NCI-H146 treated with DMSO at 0.1 percent for 48 hours (cell line): ENCODE results near the gene TTC24.

Experiments
- DNase-seq: peaks from one replicate; lab custom pipeline; 2025; ENCODE audit not compliant: unreplicated experiment; lab: John Stamatoyannopoulos, UW

The TTC24 gene

GRCh38 chr1:156553860-156554485 lies 25.6 kb upstream of the TTC24 start:
- DNase-seq, result no peak

GRCh38 chr1:156554971-156555370 lies 24.6 kb upstream of the TTC24 start:
- DNase-seq, result no peak

- DNase-seq, result no peak
Observed at GRCh38 chr1:156555715-156556114, 23.8 kb upstream of the TTC24 start.

- no peak for DNase-seq
Observed at GRCh38 chr1:156556354-156556753, 23.2 kb upstream of the TTC24 start.

GRCh38 chr1:156559086-156559796 lies 20.3 kb upstream of the TTC24 start:
- DNase-seq, result no peak

- DNase-seq, result no peak
Observed at GRCh38 chr1:156559797-156560385, 19.6 kb upstream of the TTC24 start.

- no peak for DNase-seq
Observed at GRCh38 chr1:156560585-156561163, 18.8 kb upstream of the TTC24 start.

- no peak for DNase-seq
Observed at GRCh38 chr1:156565519-156565918, 14.0 kb upstream of the TTC24 start.

- DNase-seq, result no peak
Observed at GRCh38 chr1:156566436-156566835, 13.1 kb upstream of the TTC24 start.

GRCh38 chr1:156571261-156571852 lies 8.2 kb upstream of the TTC24 start:
- DNase-seq, result no peak

- peak; percentile 70 for DNase-seq
Observed at GRCh38 chr1:156571919-156572662, 7.4 kb upstream of the TTC24 start, which contains the start of gene IQGAP3. IQGAP3 (minus strand) TSS chr1:156572565; CDS start chr1:156572529, 36 bp downstream.

- no peak for DNase-seq
Observed at GRCh38 chr1:156572663-156573018, 6.9 kb upstream of the TTC24 start.

- no peak for DNase-seq
Observed at GRCh38 chr1:156574039-156574633, 5.4 kb upstream of the TTC24 start.

GRCh38 chr1:156577550-156577949 lies 2.0 kb upstream of the TTC24 start:
- peak; percentile 33 for DNase-seq

GRCh38 chr1:156578055-156578454 lies 1.5 kb upstream of the TTC24 start:
- no peak for DNase-seq

GRCh38 chr1:156581661-156582387 lies 2.3 kb downstream of the TTC24 start:
- no peak for DNase-seq

- DNase-seq, result no peak
Observed at GRCh38 chr1:156582388-156583017, 3.0 kb downstream of the TTC24 start.

GRCh38 chr1:156583821-156584622 lies 4.5 kb downstream of the TTC24 start:
- DNase-seq, result peak; percentile 54

- DNase-seq, result peak; percentile 27
Observed at GRCh38 chr1:156584813-156585212, 5.3 kb downstream of the TTC24 start.
